ENCODE data around the gene ACAA2. TPM values are rescaled to one million over a fixed set of nuclear protein-coding genes. Genes with fewer than 3 reads are reported as not detected.
"Not testable (repeated sequence)": the region's sequence is repeated elsewhere in the genome, so short reads cannot be mapped to it uniquely, and the experiment has no call there.

The ACAA2 gene
- total RNA-seq, 1 donor from 2014 or later: 57.2 TPM

DNA sequence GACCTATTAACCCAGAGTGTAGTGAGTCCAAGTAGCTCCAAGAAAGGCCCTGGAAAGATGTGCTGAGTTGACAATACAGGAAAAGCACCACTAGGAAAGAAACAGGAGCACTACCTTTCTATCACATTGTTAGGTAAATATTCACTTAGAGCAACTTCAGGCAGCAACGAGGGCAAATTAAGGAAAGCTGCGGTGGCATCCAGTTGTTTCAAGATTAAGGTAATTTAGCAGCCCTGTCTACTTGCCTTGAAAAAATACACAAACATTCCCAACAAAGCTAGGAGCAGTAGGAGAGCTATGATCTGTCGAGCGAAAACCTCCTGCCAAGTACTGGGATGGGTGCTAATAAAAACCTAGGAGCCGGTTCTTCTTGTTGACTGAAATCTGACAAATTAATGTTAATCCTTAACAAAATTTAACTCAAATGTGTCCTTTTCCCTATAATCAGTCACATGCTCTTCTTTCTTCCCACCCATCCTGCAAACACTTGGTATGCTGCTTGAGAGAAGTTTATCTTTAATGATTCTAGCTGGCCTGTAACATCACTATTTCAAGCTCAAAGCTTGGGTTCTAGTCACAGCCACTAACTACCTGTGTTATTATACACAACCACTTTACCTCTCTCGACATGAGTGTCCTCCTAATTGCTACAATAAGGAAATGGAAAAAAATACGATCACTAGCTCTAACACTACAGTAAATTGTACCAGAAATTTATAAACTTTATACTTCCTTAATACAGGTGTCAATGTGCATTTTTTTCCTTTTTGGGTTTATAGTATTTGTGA is 2.0 kb downstream of the ACAA2 start:
- DNase-seq: no peak

DNA sequence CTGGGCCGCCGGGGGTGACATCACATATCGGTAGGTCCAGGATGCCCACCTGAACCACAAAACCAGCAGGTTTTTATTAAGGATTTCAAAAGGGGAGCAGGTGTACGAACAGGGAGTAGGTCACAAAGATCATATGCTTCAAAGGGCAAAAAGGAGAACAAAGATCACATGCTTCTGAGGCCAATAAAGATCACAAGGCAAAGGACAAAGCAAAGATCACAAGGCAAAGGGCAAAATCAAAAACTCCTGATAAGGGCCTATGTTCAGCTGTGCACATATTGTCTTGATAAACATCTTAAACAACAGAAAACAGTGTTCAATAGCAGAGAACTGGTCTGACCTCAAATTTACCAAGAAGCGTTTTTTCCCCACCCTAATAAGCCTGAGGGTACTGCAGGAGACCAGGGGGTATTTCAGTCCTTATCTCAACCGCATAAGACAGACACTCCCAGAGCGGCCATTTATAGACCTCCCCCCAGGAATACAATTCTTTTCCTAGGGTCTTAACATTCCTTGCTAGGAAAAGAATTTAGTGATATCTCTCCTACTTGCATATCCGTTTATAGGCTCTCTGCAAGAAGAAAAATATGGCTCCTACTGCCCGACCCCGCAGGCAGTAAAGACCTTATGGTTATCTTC is 4.7 kb downstream of the ACAA2 start:
- DNase-seq: not testable (repeated sequence)

DNA sequence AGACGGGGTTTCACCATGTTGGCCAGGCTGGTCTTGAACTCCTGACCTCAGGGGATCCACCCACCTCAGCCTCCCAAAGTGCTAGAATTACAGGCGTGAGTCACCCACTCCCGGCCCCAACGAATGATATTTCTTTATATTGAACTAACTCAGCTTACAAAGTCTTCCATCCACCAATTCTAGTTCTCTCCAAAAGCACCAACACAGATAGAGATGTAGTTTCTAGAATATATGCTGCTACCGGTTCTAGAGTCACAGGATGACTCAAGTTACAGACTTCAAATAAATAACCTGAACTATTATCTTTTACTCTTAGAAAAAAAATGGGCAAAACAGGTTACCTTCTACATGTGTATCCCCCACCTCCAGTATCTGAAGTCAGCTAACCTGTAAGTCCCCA is 9.2 kb downstream of the ACAA2 start:
- no peak for DNase-seq

DNA sequence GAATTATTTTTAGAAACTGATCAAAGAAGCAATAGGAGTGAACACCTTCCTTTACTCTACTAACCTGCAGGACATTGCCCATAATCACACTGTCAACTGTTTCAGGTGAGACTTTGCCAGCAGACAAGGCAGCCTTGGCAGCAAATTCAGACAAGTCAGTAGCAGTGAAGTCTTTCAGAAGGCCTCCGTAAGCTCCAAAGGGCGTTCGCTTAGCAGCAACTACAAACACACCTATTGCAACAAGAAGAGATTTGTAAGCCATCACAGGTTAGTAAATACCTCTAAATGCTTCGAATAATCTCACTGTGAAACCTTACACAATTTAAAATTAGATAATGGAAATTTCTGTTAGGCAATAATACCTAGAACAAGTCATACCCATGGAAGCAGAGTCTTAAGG is 10.7 kb downstream of the ACAA2 start:
- DNase-seq: no peak

DNA sequence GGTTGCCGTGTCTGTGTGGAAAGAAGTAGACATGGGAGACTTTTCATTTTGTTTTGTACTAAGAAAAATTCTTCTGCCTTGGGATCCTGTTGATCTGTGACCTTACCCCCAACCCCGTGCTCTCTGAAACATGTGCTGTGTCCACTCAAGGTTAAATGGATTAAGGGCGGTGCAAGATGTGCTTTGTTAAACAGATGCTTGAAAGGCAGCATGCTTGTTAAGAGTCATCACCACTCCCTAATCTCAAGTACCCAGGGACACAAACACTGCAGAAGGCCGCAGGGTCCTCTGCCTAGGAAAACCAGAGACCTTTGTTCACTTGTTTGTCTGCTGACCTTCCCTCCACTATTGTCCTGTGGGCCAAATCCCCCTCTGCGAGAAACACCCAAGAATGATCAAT is 12.8 kb downstream of the ACAA2 start:
- not testable (repeated sequence) for DNase-seq

DNA sequence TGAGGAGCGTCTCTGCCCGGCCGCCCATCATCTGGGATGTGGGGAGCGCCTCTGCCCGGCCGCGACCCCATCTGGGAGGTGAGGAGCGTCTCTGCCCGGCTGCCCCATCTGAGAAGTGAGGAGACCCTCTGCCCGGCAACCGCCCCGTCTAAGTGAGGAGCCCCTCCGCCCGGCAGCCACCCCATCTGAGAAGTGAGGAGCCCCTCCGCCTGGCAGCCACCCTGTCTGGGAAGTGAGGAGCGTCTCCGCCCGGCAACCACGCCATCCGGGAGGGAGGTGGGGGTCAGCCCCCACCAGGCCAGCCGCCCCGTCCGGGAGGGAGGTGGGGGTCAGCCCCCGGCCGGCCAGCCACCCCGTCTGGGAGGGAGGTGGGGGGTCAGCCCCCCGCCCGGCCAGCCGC is 13.5 kb downstream of the ACAA2 start:
- not testable (repeated sequence) for DNase-seq

DNA sequence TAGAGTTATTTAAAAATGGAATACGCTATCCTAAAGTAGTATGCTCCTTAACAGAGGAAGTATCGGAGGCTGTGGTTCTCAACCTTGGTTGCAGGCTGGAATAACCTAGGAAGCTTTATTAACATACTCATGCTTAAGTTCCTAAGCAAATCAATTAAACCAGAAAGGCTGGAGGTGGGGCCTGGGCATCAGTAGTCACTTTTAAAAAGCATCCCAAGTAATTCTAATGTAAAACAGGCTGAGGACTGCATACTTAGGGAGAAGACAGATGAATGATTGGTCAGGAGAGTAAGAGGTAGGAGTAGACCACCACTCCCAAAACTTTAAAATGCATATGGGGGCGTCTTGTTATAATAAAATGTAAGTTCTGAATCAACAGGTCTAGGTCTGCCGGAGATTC is 15.3 kb downstream of the ACAA2 start:
- no peak for DNase-seq

DNA sequence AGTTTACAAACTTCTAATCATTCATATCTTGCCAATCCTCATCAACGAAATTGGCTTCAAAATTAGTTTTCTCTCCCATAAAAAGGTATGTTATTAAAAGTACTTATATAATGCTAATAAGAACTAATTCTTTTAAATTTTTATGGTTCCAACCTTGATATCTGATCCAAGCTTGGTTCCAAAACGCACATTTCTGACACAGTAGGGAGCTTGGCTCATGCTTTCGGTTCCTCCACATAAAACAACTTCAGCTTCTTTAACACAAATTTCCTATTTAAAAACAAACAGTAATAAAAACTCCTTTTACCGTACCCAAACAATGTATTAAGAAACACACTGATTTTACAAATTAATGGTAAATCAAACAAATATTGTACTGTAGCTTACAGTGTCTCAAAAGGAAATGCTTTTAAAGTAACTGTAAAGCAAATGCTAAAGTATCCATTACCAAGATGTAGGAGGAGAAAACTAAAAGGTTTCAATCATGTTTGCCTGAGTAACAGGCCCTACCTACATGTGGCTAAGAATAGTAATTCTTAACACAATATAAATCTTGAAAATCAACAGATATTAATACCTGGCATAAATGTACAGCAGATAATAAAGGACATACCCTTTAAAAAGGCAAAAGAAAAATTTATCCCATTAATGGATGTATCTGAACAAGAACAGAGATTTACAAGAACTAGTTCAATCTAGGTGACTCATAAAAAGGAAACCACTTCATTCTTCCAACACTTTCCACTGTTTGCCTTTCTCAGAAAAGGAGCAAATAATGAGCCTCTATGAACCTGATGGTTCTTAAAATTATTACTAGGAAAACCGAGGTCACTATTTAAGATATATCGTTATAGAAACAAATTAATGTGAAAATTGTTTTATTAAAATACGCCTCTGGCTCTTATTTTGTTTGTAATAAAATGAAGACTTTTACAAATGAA is 17.5 kb downstream of the ACAA2 start:
- no peak for DNase-seq

DNA sequence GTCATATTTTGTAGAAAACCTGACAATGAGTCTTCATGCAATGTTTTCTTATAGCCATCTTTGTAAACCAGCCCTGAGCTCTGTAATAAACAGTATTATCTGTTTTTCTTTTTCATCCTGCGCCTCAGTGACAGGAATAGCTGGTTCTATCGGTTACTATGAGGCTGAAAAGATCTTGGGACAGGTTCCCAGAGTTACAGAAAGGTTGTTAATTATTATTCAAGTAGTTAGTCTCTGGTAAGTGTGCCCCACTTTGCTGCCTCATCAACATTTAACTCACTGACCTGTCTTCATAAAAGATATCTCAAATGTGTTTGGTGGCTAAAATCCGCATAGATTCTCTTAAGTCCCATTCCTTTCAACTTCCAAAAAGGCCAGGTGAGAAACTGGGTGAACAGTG is 18.6 kb downstream of the ACAA2 start:
- DNase-seq: no peak

DNA sequence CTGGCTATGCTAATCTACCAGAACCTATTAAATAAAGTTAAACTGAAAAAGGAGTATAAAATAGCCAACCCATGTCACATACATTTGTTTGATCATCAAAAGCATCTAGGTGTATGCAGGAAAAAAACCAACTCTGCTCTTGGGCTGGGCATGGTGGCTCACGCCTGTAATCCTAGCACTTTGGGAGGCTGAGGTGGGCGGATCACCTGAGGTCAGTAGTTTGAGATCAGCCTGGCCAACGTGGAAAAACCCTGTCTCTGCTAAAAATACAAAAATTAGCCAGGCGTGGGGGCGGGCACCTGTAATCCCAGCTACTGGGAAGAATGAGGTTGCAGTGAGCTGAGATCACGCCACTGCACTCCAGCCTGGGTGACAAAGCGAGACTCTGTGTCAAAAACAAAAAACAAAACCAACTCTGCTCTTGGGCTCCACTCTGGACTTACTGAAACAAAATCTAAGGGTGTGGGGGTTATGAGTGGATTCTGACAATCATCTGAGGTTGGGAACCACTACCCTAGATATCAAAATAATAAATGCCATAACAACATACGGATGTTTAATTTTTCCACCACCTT is 23.7 kb downstream of the ACAA2 start:
- not testable (repeated sequence) for DNase-seq

DNA sequence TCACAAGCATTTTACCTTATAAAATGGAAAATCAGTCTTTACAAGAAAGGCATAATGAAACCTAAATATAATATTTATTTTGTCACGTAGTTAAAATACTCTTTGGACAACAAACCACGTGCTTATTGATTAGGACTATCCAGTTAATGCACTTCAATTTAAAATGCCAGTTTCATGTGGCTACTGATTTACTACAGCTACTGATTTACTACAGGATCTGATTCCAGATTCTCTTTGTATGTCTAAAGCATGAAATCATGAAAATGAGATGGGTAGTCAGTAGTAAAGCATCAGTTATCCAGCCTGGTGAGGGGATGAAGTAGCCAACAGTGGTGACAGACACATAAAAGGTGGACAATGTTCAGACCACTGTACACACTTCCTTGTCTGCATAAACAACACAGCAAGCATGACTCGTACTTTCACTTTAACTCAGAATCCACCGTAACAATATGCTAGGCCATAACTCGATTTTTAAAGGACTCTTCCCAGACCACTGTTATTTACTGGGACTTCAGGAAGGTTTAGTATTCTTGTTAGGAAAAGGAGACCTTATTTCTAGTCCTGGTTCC is 24.9 kb downstream of the ACAA2 start:
- no peak for DNase-seq

DNA sequence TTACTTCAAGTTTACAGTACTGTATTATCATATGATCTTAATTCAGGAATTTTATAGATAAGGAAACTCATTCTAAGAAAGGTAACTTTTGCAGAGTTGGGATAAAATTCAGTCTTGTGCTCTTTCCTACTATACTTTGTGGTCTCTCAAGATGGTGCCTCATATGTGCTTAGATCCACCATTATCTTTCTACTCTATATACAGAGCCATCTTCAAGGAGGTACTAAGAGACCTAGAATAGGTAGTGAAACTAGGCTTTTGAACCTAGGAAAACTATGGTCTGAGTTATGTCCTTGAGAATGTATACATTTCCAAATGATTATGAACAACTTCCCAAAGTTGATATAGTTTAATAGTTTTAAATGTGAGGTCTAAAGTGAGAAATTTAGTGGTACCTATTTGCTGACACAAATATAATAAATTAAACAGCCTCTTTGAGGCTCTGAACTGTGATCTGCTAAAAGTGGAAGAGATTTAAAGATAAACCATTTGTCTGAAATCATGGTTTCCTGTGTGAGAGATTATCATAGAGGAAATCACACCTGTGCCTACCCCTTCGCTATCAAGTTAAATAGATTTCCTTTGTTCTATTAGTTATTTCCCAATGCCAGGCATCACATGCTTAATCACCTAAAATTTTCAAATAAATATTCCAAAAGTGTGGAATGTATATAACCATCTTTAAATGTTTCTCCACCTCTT is 27.2 kb downstream of the ACAA2 start:
- DNase-seq: no peak

DNA sequence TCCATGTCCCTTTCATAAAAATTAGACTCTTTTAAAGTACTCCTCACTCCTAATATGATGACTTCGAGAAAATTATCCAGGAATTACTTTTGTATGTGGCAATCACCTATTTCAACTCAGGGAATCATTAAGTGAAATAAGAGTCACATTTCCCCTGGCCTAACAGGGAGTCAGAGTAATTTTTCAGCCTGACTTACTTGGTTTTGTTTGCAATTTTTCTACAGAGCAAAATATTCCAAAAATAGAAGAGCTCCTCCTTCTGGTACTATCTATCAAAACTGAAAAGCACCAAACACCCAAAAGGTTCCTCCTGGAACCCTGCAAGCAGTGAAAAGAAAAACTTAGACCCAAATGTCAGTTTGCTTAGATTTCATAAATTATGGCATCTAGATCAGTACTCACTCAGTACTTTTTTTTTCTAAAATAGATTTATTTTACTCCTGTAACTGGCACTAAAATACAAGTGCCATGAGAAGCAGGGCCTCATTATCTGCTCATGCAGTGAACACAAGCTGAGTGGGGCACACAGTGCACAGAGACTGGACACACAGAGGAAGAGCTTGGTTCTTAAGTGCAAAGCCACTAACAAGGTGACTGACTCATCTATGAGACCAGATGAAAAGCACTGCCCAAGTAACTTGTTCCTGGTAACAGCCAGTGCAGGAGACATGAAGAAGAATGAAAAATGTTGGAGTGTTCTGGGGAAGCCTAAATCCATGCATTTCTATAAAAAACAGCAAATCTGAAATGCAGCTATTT is 28.7 kb downstream of the ACAA2 start:
- no peak for DNase-seq

DNA sequence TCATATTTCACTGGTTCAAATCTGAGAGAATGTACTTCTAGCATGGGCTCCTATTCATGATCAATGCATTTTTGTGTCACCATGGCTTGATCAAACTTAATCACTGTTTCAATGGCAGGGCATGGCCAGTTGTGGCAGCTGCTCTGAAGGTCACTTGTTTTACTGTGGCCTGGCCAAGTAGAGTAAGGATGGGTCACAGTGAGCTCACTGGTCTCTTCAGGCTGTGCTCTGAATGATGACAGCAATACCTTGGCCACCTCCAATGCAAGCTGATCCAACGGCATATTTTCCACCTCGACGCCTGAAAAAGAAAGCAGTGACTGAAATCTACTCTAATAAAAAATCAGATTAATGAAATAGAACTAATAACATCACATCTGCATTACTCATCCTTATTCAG is 29.7 kb downstream of the ACAA2 start:
- not testable (repeated sequence) for DNase-seq

DNA sequence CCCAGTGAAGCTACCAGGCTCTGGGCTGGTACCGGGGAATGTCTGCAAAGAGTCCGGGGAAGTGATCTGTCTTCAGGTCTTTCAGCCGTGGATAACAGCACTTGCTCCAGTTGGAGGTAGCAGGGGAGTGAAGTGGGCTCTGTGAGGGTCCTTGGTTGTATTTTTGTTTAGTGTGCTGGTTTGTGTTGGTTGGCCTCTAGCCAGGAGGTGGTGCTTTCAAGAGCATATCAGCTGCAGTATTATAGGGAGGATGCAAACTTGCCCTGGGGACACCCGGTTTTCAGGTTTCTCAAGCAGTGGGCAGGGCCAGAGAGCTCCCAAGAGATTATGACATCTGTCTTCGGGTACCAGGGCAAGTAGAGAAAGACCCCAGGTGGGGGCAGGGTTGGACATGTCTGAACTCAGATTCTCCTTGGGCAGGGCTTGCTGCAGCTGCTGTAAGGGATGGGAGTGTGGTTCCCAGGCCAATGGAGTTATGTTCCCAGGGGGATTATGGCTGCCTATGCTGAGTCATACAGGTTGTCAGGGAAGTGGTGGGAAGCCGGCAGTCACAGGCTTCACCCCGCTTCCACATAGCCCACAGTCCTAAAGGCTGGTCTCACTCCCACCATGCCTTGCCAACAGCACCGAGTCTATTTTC is 34.4 kb downstream of the ACAA2 start:
- DNase-seq: no peak

DNA sequence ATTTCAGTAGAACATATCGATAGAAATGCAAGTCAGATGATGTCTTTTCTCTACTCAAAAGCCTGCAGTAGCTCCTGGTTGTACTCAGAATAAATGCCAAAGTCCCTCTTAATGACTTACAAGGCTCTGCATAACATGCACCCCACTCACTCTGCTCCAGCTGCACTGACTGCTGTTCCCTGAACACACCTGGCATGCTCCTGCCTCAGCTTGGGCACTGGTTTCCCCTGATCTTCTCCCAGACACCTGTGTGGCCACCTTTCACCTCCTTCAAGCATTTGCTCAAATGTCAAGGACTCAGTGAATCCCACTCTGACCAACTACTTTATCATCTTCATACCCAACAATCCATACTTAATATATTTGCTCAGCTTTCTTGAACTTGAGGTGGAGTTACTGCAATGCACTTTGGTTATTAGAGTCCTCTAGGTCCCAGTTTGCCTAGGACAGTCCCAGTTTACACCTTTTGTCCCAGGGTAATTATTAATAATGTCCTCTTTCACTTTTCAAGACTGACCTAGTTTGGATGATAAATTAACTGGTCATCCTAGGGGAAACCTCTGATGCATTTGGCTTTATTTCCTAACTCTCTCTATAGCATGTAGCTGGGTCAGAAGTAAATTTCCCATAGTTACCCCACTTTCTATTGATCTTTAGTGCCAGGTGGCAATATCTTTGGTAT is 44.1 kb downstream of the ACAA2 start:
- DNase-seq: no peak

DNA sequence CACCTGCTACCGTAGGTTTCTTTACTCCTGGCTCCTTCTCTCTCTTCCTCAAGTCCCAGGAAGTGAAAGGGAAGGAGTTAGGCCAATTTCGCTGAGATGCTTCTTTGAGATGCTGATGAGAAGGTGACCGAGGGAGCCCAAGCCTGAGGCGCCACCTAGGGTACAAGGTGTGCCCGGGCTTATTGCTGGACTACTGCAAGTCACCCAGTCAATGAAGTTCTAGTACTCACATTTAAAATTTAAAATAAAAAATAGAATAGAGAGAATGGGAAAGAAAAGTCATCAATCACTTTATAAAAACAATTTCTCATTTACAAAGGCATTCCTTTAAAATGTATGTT is 45.3 kb downstream of the ACAA2 start:
- DNase-seq: peak; percentile 12

DNA sequence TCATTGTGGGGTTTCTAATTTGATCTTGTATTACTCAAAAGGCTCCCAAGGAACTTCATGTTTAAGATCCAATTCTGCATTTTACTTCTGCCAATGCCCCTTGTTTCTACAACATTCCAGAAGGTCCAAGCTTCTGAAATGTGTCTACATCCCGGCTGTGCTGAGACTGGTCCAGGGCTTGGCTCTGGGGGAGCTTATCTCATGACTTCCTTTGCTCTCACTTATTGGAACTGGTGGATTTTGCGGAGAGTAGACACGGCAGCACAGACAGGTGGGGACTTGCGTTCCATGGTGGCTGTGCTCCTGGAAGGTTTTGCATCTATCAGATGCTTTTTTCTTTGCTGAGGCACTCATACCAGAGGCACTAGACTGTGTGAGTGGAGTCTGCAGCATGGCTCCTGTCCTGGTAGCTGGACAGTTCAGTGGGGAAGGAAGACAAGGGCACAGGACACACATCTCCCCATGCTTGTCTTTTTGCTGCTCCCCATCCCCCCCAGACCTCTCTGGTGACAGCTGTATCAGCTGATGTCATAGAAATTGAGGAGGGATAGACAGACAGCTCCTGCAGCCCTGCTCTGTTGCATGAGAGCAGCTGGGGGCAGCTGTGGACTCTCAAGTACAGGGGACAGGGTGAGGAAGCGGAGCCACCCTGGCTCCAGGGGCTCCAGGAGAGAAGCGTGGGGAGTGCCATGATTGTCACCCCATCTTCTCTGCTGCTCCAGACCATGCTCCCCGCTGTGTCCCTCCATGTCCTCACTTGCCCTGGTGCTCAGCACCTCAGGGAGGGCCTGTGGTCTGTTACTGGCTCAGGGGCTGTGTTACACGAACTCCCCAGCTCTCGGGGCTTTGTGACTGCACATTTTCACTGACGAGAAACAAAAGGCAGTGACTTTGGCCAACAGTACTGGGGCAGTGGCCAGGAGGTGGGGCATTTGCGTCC is 46.0 kb downstream of the ACAA2 start:
- no peak for DNase-seq

DNA sequence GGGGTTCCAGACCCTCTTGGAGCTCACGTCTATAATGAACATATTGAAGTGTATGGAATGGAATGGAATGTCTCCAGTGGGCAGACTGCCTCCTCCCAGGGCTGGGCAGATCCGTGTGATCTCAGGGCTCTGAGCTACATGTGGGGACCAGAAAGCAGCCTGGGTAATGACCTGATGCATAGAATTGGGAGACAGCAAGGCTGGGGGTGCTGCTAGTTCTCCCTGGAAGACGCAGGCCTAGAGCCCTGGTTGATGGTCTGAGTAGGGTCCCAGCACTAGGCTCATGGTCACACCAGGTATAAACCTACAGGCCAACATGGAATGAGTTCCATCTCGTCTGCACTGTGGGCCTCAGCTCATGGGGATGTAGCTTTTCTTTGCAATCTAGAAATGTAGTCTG is 46.7 kb downstream of the ACAA2 start:
- DNase-seq: no peak
